ENCODE data around the gene ACBD4.

ACBD4 gene

GRCh38 chr17:45138911-45139532, 3.5 kb downstream of the ACBD4 start:
- DNase-seq: no peak

DNA sequence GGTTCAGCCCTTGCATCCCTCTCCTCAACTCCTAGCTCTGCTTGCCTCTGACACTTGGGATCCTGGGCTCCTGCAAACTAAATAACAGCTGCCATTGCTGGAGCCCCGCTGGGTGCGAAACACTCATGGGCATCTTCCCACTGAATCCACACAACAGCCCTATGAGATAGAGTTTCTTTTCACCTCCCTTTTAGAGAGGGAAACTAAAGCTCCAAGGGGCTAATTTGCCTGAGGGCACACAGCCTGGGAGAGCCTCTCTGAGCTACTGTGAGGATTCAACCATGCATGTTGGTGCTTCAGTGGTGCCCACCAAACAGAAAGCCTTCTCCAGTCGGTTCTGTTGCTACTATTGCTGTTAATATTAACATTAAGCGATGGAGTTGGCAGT, 4.0 kb downstream of the ACBD4 start:
- DNase-seq: no peak

DNA sequence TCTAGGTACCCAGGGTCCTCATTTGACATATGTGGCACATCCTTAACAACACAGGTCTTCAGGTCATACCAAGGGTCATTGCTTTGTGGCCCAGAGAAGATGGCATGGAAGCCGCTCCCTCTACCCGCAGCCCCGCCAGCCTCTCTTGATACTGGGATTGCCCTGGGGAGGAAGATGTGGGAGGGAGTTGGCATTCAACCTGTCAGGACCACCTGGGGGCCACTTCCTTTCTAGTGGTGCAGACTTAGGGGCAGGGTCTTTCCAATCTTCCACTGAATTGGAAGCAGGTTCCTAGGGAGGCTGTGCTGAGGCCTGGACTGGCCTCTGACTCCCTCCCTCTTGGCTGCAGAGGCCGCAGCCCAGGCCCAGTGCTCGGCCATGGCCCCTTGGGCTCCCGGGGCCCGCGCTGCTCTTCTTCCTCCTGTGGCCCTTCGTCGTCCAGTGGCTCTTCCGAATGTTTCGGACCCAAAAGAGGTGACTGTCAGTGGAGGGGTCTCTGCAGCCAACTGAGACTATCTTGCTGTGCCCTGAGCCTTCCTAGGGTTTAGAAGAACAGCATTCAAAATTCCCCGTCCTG, 7.7 kb downstream of the ACBD4 start:
- DNase-seq: no peak

- no peak for DNase-seq
These were observed 8.3 kb downstream of the ACBD4 start for GRCh38 chr17:45143767-45144198.

DNA sequence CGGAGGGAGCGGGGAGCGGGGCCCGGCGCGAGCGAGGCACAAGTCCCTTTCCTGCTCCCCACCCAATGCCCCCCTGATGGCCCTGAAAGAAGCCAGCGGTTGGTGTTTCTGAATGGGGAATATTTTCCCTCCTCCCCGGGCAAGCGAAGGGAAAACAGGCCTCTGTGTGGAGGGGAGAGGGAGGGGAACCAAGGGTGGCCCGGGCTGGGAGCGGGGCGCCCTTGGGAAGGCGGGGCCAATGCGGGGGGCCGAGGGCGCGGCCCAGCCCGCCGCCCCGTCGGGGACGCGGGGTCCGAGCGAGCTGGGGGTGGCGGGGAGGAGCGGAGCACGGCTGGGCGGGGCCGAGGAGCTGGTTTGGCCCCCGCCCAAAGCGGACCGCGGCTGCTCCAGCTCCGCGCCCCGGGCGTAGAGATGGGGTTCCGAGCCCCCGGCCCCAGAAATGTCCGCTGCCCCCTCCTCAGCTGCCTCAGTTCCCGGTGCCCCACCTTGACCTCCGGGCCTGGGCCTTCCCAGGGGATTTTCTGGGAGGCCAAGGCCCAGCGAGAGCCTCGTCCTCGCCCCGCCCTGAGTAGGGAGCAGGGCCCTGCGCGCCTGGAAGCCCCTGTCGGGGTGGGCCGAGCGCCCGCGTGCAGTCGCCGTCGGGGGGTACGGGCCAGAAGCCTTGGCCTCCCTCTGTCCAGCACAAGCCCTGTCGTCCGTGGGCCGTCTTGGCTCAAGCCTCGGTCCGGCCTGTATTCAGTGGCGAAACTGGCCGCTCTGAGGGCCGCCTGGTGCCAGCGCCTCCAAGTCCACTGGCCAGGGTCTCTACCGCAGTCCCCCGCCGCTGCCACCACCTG, 8.9 kb downstream of the ACBD4 start:
- DNase-seq: no peak

GRCh38 chr17:45145035-45145389, 9.5 kb downstream of the ACBD4 start:
- no peak for DNase-seq

DNA sequence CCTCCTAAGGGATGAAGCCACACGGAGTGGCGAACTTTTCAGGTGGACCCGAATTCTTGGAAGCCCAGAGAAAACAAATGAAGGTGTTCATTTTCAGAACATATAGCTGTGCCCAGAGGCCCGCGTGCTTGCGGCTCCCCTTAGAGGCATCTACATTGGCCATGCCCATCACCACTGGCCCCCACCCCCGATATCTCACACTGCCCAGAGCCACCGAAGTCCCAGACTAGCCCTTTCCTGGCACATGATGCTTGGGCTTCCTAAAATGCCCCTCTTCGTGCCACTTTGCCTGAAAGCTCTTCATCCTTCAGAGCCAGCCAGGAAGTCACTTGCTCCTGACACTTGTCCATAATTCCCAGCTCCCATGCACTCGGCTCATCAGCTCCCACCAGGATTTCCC, 10.7 kb downstream of the ACBD4 start:
- DNase-seq: no peak

- no peak for DNase-seq
These were observed 11.1 kb downstream of the ACBD4 start for GRCh38 chr17:45146592-45146889.

DNA sequence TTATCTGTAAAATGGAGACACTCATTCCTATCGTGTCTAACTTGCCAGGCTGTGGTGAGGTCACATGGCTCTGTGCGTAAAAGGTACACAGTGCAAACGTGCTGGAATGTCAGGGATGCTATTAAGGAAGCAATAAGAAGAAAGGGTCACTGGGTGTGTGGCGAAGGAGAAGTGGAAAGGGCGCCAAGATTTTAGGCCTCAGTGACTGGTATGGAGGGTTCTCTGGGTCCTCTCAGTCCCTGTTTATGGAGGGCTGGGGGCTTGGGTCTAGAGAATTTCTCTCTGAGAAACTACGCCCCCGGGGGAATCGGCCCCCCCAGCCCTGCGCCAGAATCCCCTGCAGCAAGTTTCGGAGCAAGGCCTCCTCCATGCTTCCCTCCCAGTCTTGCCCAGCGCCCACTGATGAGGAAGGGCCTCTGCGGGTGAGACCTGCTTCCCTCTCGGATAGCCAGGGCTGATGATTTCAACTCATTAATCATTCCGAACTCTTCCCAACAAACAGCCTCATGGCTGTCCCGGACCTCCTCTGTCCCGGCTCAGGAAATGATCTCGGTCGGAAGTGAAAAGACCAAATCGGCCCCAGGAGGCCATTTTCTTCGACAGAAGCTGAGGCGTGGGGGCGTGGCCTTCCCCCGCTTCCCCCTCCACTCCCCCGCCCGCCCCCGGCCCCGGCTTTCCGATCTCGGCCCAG, 11.5 kb downstream of the ACBD4 start:
- DNase-seq: no peak

DNA sequence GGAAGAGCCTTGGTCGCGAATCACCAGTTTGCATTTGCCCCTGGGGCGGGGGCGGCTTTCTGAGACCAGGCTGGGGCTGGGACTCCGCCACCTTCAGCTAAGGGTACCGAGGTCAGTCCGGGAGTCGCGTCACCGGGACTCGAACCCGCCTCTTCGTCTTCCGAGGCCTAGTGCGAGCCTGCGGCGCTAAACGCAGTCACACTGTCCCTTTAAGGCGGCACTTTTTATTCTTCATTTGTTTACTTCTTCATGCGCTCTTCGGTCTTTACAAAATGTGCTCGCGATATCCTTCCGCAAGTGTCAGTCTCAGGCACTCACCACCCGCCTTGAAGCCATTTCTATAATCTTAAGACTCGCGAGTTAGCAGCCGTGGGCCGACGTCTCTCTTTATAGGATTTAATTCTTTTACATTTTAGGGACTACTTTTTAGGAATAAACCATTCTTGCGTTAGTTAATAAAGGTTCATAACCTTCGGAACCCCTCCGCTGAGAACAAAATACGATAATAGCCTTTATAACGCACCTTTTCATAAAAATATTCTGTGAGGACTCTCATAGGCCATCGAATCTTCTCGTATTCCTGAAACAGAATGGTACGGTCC, 12.2 kb downstream of the ACBD4 start:
- DNase-seq: peak; percentile 73 to 79

GRCh38 chr17:45148183-45149036, 12.9 kb downstream of the ACBD4 start, which contains the start of gene HEXIM1:
HEXIM1 (plus strand) TSS chr17:45148475; CDS start chr17:45149191, 716 bp downstream.
- DNase-seq: peak; percentile 98

DNA sequence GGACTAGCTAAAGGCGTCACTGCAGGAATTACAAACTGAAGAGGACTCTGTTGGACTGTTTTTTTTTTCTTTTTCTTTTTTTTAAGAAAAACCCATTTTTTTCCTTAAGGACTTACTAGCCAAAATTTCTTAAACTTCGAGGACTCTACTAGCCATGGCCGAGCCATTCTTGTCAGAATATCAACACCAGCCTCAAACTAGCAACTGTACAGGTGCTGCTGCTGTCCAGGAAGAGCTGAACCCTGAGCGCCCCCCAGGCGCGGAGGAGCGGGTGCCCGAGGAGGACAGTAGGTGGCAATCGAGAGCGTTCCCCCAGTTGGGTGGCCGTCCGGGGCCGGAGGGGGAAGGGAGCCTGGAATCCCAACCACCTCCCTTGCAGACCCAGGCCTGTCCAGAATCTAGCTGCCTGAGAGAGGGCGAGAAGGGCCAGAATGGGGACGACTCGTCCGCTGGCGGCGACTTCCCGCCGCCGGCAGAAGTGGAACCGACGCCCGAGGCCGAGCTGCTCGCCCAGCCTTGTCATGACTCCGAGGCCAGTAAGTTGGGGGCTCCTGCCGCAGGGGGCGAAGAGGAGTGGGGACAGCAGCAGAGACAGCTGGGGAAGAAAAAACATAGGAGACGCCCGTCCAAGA, 13.7 kb downstream of the ACBD4 start:
- peak; percentile 61 to 63 for DNase-seq

DNA sequence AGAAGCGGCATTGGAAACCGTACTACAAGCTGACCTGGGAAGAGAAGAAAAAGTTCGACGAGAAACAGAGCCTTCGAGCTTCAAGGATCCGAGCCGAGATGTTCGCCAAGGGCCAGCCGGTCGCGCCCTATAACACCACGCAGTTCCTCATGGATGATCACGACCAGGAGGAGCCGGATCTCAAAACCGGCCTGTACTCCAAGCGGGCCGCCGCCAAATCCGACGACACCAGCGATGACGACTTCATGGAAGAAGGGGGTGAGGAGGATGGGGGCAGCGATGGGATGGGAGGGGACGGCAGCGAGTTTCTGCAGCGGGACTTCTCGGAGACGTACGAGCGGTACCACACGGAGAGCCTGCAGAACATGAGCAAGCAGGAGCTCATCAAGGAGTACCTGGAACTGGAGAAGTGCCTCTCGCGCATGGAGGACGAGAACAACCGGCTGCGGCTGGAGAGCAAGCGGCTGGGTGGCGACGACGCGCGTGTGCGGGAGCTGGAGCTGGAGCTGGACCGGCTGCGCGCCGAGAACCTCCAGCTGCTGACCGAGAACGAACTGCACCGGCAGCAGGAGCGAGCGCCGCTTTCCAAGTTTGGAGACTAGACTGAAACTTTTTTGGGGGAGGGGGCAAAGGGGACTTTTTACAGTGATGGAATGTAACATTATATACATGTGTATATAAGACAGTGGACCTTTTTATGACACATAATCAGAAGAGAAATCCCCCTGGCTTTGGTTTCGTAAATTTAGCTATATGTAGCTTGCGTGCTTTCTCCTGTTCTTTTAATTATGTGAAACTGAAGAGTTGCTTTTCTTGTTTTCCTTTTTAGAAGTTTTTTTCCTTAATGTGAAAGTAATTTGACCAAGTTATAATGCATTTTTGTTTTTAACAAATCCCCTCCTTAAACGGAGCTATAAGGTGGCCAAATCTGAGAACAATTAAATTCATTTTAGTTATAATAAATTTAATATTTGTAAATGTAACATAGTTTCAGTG, 14.5 kb downstream of the ACBD4 start:
- peak in 1 of 2 donors; percentile 30 for DNase-seq

- DNase-seq: no peak
These were observed 15.7 kb downstream of the ACBD4 start for GRCh38 chr17:45150911-45151809.

DNA sequence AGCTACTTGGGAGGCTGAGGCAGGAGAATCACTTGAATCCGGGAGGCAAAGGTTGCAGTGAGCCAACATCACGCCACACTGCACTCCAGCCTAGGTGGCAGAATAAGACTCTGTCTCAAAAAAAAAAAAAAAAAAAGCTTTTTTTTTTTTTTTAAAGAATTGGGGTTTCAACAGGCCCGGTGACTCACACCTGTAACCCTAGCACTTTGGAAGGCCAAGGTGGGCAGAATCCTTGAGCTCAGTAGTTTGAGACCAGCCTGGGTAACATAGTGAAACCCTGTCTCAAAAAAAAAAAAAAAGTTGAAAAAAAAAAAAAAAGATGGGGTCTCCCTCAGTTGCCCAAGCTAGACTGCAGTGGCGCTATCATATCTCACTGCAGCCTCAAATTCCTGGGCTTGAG, 19.5 kb downstream of the ACBD4 start:
- DNase-seq: no peak

DNA sequence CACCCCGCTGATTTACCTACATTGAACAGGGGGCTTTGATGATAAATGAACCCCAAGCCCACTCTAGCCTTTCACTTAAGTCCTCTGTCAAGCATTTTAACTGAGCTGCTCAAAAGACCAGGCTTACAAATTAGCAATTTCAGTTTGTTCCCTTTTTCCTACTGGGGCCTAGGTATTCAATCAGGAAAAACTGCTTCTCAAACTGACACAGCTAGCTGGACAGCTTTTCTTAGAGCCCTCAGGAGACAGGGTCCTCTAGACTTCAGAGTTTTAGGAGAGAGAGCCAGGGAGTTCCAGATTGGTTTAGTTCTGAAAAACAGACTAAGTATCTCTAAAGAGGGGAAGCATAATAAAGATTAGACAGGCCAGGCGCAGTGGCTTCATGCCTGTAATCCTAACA, 20.0 kb downstream of the ACBD4 start:
- no peak for DNase-seq

GRCh38 chr17:45156242-45156641, 20.8 kb downstream of the ACBD4 start:
- no peak for DNase-seq

- DNase-seq: peak; percentile 39 to 52
These were observed 25.2 kb downstream of the ACBD4 start for GRCh38 chr17:45160447-45161287.

Data from stimulated activated CD4-positive, alpha-beta T cell treated with anti-CD3 and anti-CD28 coated beads, Interleukin-2, amount 100 ng/mL, for 48 hours (primary cell).